Measurements from ENCODE around the gene BTNL2. TPM values are rescaled to one million over a fixed set of nuclear protein-coding genes. Genes with fewer than 3 reads are reported as not detected.

The BTNL2 gene
- total RNA-seq, result not detected in 2 replicates

GRCh38 chr6:32406857-32407256 is at the start of gene BTNL2:
Gene BTNL2 (minus strand): TSS chr6:32407181. CDS start chr6:32407123, 58 bp downstream.

GRCh38 chr6:32439602-32440214 is 32.7 kb upstream of the BTNL2 start, which contains the start of gene HLA-DRA:
Gene HLA-DRA (plus strand): TSS chr6:32439887. CDS start chr6:32439951, 64 bp downstream.

GRCh38 chr6:32371803-32372202 is 35.2 kb downstream of the BTNL2 start, which contains the start of gene TSBP1:
Gene TSBP1 (minus strand): TSS chr6:32371903. CDS start chr6:32371706, 197 bp downstream.

Small RNAs within 50 kb of the gene (small RNA-seq; reads per million reads assigned to genes)
- not detected for gene RNU6-603P (ENCODE audit: low replicate concordance)

Other genes with a start within 250 kb of the BTNL2 start
- gene EGFL8, start 242.6 kb downstream of the BTNL2 start, total RNA-seq, result 0.44 and 0.86 TPM in 2 replicates
- gene AGPAT1, start 231.1 kb downstream of the BTNL2 start, total RNA-seq, result 43.3 and 48.4 TPM in 2 replicates
- 24.3 and 35.6 TPM in 2 replicates for gene RNF5, start 228.8 kb downstream of the BTNL2 start, total RNA-seq
- 0.29 and 0.66 TPM in 2 replicates for gene AGER, start 222.9 kb downstream of the BTNL2 start, total RNA-seq
- gene PBX2, start 217.0 kb downstream of the BTNL2 start, total RNA-seq, result 51.4 and 57.8 TPM in 2 replicates
- gene GPSM3, start 214.5 kb downstream of the BTNL2 start, total RNA-seq, result 5.5 and 10.9 TPM in 2 replicates
- 0.44 and 1.1 TPM in 2 replicates for gene NOTCH4, start 183.1 kb downstream of the BTNL2 start, total RNA-seq
- not detected in 2 replicates for gene TSBP1, start 35.3 kb downstream of the BTNL2 start, total RNA-seq
- 0.22 and 0.72 TPM in 2 replicates for gene HLA-DRA, start 32.7 kb upstream of the BTNL2 start, total RNA-seq
- 0.14 TPM in 1 of 2 replicates, not detected in the other for gene HLA-DRB5, start 123.1 kb upstream of the BTNL2 start, total RNA-seq
- gene HLA-DRB1, start 182.7 kb upstream of the BTNL2 start, total RNA-seq, result 0.14 TPM in 1 of 2 replicates, not detected in the other
- 0.43 TPM in 1 of 2 replicates, not detected in the other for gene HLA-DQA1, start 230.2 kb upstream of the BTNL2 start, total RNA-seq